A549 (cell line): ENCODE measurements around the gene RPL11.

Experiments
- CTCF ChIP-seq: fragments of >200 bp; sonication (Bioruptor Twin); formaldehyde crosslinking; IDR thresholded peaks from 3 replicates; pipeline ENCODE4 v1.5.1; 2016
- JUN ChIP-seq, 2 experiments: fragments of >200 bp; sonication (Bioruptor Twin); formaldehyde crosslinking; IDR thresholded peaks; 2 replicates in 1 of 2; 3 replicates in 1 of 2; pipeline ENCODE4 v1.6.1; 2016 to 2017
- JUNB ChIP-seq: fragments of >200 bp; sonication (Bioruptor Twin); formaldehyde crosslinking; IDR thresholded peaks from 2 replicates; pipeline ENCODE4 v1.6.1; 2016
- NFE2L2 ChIP-seq: fragments of 150-350 bp; conservative IDR thresholded peaks from 2 replicates; pipeline ENCODE4 v1.6.1; 2014; ENCODE audit warnings: low read length
- POLR2A ChIP-seq: IDR thresholded peaks from 2 replicates; pipeline ENCODE4 v1.6.1; 2012; ENCODE audit warnings: mild to moderate bottlenecking, low read length
- RAD21 ChIP-seq, 2 experiments: fragments of >200 bp in 1 of 2; sonication (Bioruptor Twin) in 1 of 2; formaldehyde crosslinking in 1 of 2; IDR thresholded peaks in 1 of 2; conservative IDR thresholded peaks in 1 of 2; 2 replicates in 1 of 2; 3 replicates in 1 of 2; pipeline ENCODE4 v1.6.1; 2012 to 2018; ENCODE audit warnings: inconsistent platforms in 1 of 2
- REST ChIP-seq: fragments of 200-600 bp; sonication (generic); IDR thresholded peaks from 2 replicates; pipeline ENCODE4 v1.6.1; 2016; ENCODE audit warnings: antibody characterized with exemption, mild to moderate bottlenecking, moderate library complexity
- SMC3 ChIP-seq: fragments of >200 bp; sonication (Bioruptor Twin); formaldehyde crosslinking; IDR thresholded peaks from 3 replicates; pipeline ENCODE4 v1.6.1; 2018; ENCODE audit warnings: inconsistent platforms

GRCh38 chr1:23727362-23727811, 35.8 kb downstream of the RPL11 start:
- TF ChIP-seq JUN (IDR thresholded peaks at IDR 0.05) (no peak), CTCF (no peak), NFE2L2 (no peak), RAD21 (conservative IDR thresholded peaks at IDR 0.05 in 1 of 2, IDR thresholded peaks at IDR 0.05 in 1 of 2) (no peak), POLR2A (no peak), REST (no peak), JUNB (no peak), SMC3 (no peak)
